A549 (cell line): ENCODE results near the gene EXOC7.

Experiments used
- CHD4 ChIP-seq: fragments of 200-600 bp; sonication (generic); IDR thresholded peaks from 2 replicates; pipeline ENCODE4 v1.6.1; 2016; ENCODE audit warnings: antibody characterized with exemption, mild to moderate bottlenecking, borderline replicate concordance
- POLR2A ChIP-seq: IDR thresholded peaks from 2 replicates; pipeline ENCODE4 v1.6.1; 2012; ENCODE audit warnings: mild to moderate bottlenecking, low read length
- POLR2AphosphoS2 ChIP-seq: conservative IDR thresholded peaks from 2 replicates; pipeline ENCODE4 v1.6.1; 2012; ENCODE audit warnings: low read length, improper control_type of control experiment, inconsistent platforms
- RAD21 ChIP-seq, 2 experiments: fragments of >200 bp in 1 of 2; sonication (Bioruptor Twin) in 1 of 2; formaldehyde crosslinking in 1 of 2; IDR thresholded peaks in 1 of 2; conservative IDR thresholded peaks in 1 of 2; 2 replicates in 1 of 2; 3 replicates in 1 of 2; pipeline ENCODE4 v1.6.1; 2012 to 2018; ENCODE audit warnings: inconsistent platforms in 1 of 2
- RCOR1 ChIP-seq: fragments of 150-350 bp; IDR thresholded peaks from 2 replicates; pipeline ENCODE4 v1.6.1; 2014; ENCODE audit warnings: antibody characterized with exemption, low read length, low read depth
- RFX5 ChIP-seq: fragments of 450-650 bp; IDR thresholded peaks from 2 replicates; pipeline ENCODE4 v1.7.1; 2014; ENCODE audit warnings: antibody characterized with exemption, mild to moderate bottlenecking, moderate library complexity
- TF ChIP-seq, protein P1 (sequence below): fragments of >200 bp; sonication (Bioruptor Twin); formaldehyde crosslinking; IDR thresholded peaks from 3 replicates; pipeline ENCODE4 v1.5.1; 2016

GRCh38 chr17:76104896-76105231 lies 1.3 kb upstream of the EXOC7 start:
- TF ChIP-seq, protein P1, sequence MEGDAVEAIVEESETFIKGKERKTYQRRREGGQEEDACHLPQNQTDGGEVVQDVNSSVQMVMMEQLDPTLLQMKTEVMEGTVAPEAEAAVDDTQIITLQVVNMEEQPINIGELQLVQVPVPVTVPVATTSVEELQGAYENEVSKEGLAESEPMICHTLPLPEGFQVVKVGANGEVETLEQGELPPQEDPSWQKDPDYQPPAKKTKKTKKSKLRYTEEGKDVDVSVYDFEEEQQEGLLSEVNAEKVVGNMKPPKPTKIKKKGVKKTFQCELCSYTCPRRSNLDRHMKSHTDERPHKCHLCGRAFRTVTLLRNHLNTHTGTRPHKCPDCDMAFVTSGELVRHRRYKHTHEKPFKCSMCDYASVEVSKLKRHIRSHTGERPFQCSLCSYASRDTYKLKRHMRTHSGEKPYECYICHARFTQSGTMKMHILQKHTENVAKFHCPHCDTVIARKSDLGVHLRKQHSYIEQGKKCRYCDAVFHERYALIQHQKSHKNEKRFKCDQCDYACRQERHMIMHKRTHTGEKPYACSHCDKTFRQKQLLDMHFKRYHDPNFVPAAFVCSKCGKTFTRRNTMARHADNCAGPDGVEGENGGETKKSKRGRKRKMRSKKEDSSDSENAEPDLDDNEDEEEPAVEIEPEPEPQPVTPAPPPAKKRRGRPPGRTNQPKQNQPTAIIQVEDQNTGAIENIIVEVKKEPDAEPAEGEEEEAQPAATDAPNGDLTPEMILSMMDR = no peak
- TF ChIP-seq POLR2AphosphoS2 (no peak), CHD4 (no peak), RFX5 (no peak), POLR2A (no peak), RAD21 (conservative IDR thresholded peaks at IDR 0.05 in 1 of 2, IDR thresholded peaks at IDR 0.05 in 1 of 2) (no peak), RCOR1 (no peak)
